ENCODE data around the gene AKR1C2. TPM values are rescaled to one million over a fixed set of nuclear protein-coding genes. Genes with fewer than 3 reads are reported as not detected.

AKR1C2 gene
- total and polyA plus RNA-seq, 10 of the 15 experiments (the other 5 are each of a cell fraction or from before 2014, with no cell fraction given): 0.31 to 0.44 (median 0.36) TPM; not detected in 7

GRCh38 chr10:5046410-5046809 lies 42.8 kb upstream of the AKR1C2 start:
- FAIRE-seq: no peak
- H3K27ac ChIP-seq (ENCODE audit: control insufficient read depth, insufficient read depth): no peak overlapping the region
- no peaks in the 10 kb centered on the region for H3K4me1 ChIP-seq (ENCODE audit: control insufficient read depth, insufficient read depth, low read length)
- 35% methylated on average over 6 of the region's 6 CpGs for WGBS (ENCODE audit: insufficient coverage, insufficient replicate concordance, low lambda C conversion rate, missing lambda C conversion rate)
- RAD21 ChIA-PET (ENCODE audit: unreplicated experiment): no interaction called here
- SMC1A ChIA-PET (ENCODE audit: uncharacterized antibody, unreplicated experiment): no interaction called here
- no peaks in the 10 kb centered on the region for H3K79me2 ChIP-seq (ENCODE audit: control insufficient read depth, insufficient read depth, low read length)
- no peak overlapping the region for H3K4me2 ChIP-seq (ENCODE audit: control insufficient read depth, insufficient read depth)
- no peaks in the 10 kb centered on the region for H4K20me1 ChIP-seq (ENCODE audit: control insufficient read depth, insufficient read depth)
- no peak for ATAC-seq
- H3K4me3 ChIP-seq: no peak overlapping the region
- POLR2A ChIA-PET: no interaction called here
- CTCF ChIA-PET: no interaction called here
- H3K36me3 ChIP-seq (ENCODE audit: control insufficient read depth in 2 of 2, insufficient read depth in 2 of 2, low read length in 1 of 2): no peaks in the 10 kb centered on the region
- in situ Hi-C loops (cut with MboI): no loop called here
- intact Hi-C loops (cut with micrococcal nuclease; ENCODE audit: unreplicated experiment): no loop called here
- no peak overlapping the region for H3K9ac ChIP-seq (ENCODE audit: control insufficient read depth, insufficient read depth, low read length)
- no TSS peak for BruUV-seq (replicated peaks)
- no peak overlapping the region for H2AFZ ChIP-seq (ENCODE audit: control insufficient read depth, low read depth, low read length)
- no peaks in the 10 kb centered on the region for H3K9me3 ChIP-seq (replicated peaks; ENCODE audit: control insufficient read depth, insufficient read depth, low read length)
- no peak for DNase-seq (ENCODE audit: low read depth, low spot score)
- H3K27me3 ChIP-seq (replicated peaks in 1 of 2; ENCODE audit: control insufficient read depth in 2 of 2, insufficient read depth in 2 of 2, low read length in 1 of 2): no peaks in the 10 kb centered on the region
- TF ChIP-seq HSF1 (IDR thresholded peaks at IDR 0.05; ENCODE audit: low read depth, low read length) (no peak), CBFB (IDR thresholded peaks at IDR 0.05; ENCODE audit: low read depth) (no peak), BHLHE40 (IDR thresholded peaks at IDR 0.05; ENCODE audit: borderline replicate concordance in 1 of 2, low read depth in 2 of 2, low read length in 1 of 2) (no peak), ZNF384 (IDR thresholded peaks at IDR 0.05; ENCODE audit: borderline replicate concordance, low read depth, low read length) (no peak), RELB (IDR thresholded peaks at IDR 0.05; ENCODE audit: low read depth) (no peak), CBX5 (IDR thresholded peaks at IDR 0.05; ENCODE audit: low read depth) (no peak), ZBTB33 (IDR thresholded peaks at IDR 0.05) (no peak), SRF (IDR thresholded peaks at IDR 0.05; ENCODE audit: low read depth in 2 of 2, low read length in 2 of 2) (no peak), CEBPZ (IDR thresholded peaks at IDR 0.05; ENCODE audit: low read depth, low read length) (no peak), SP1 (IDR thresholded peaks at IDR 0.05; ENCODE audit: low read depth, low read length) (no peak), BCL3 (IDR thresholded peaks at IDR 0.05; ENCODE audit: borderline replicate concordance, insufficient read depth, low read depth, low read length, poor library complexity, severe bottlenecking) (no peak), MLLT1 (IDR thresholded peaks at IDR 0.05) (no peak)

Data from GM12878 (cell line).